Activated T-cell treated with anti-CD3 and anti-CD28 coated beads for 24 hours (primary cell): Measurements from ENCODE around the gene CPED1.

Experiments used
- DNase-seq: peaks from one replicate; pipeline ENCODE4 v3.0.0-alpha.2; 2020; ENCODE audit warnings: low read depth

CPED1 gene

DNA sequence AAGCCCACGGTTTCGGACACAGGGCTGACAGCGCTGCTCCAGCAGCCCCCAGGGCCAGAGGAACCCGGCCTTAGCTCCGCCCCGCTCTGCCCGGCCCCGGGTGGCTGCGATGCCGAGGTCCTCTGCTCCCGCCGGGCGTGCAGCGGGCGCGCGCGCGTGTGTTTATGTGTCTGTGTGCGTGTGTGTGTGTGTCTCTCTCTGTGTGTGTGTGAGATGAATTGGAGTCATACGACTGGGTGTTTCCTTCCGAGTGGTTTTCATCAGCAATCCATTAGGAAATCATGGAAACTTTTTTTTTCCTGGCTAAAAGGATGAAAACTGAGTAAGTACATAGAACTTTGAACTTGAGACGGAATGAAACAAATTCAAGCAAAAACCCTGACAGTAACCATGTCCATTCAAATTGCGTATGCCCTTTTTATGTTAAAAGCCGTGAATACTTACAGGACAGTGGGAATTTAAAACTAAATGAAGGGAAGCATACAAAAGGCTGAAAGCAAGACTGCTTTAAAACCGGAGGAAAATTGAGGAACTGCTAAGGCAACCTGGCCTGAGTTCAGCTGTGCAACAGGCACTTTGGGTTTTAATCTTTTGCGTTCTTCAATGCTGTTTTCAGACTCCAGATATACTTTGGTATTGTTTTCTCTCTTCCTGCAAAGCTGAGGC is at the start of gene CPED1:
Gene CPED1, plus strand, starts transcription at position 121 of the 666 bp plus-strand sequence. CDS start 911 bp downstream, outside the sequence.
- DNase-seq = no peak

DNA sequence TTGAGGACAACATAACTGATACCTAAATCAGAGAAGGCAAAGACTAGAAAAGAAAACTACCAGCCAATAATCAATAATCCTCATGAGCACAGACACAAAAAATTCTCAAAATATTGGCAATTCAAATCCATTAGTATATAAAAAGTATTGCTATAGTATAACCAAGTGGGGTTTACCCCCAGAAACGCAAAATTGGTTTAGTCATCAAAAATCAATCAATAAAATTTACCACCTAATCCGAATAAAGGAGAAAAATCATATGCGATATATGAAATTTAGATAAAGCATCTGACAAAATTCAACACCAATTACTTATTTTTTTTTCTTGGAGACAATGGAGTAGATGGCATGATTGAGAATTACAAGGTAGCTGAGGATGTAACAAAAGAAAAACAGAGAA is 49.2 kb upstream of the CPED1 start:
- no peak for DNase-seq

DNA sequence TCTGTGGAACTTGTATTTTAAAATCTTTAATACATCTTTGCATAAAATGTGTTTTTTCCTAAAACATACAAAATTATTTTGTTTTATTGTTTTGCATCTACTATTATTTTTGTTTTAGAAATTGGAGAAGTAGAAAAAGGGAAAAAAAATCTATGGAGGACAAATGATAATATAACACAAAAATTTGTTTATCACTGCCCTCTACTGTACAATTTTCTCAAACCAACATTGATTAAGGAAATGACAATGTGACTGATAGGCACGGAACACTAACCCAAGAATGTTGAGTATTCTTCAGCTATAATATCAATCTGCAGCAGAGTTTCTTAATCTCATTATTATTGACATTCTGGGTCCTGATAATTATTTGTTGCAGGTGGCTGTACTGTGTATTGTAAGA is 47.4 kb upstream of the CPED1 start:
- DNase-seq = no peak

DNA sequence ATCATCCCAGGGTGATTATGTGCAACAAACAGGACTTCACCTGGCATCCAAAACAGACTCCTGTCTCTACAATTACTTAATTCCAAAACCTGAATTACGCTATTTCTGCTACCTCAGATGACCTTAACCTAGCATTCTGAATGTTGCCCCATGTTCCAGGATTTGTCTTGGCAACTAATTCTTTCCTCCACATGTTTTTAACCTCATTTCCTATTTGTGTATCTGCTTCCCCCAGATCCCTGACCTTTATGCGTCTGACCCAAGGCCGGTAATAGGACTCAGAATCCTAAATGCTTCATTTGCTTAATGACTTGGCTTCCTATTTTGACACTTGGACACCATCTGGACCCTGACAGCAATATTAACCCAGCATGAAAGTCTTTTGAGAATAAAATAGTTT is 46.7 kb upstream of the CPED1 start:
- DNase-seq = no peak

DNA sequence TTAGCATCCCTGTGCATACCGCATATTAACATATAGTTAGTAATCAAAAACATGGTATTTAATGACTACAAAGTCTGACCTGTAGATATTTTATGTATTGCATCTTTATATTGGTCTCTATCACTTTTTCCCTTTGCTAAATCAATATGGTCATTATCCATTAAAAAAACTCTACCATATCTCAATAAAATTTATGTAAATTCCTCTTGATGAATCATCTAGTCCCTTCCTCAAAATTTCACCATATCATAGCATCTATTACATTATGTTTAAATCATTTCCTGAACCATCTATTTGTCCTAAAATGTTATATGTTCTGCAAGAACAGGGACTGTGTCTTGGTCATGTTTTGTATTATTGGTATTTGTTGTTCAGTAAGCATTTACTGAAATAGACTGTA is 45.6 kb upstream of the CPED1 start:
- no peak for DNase-seq

DNA sequence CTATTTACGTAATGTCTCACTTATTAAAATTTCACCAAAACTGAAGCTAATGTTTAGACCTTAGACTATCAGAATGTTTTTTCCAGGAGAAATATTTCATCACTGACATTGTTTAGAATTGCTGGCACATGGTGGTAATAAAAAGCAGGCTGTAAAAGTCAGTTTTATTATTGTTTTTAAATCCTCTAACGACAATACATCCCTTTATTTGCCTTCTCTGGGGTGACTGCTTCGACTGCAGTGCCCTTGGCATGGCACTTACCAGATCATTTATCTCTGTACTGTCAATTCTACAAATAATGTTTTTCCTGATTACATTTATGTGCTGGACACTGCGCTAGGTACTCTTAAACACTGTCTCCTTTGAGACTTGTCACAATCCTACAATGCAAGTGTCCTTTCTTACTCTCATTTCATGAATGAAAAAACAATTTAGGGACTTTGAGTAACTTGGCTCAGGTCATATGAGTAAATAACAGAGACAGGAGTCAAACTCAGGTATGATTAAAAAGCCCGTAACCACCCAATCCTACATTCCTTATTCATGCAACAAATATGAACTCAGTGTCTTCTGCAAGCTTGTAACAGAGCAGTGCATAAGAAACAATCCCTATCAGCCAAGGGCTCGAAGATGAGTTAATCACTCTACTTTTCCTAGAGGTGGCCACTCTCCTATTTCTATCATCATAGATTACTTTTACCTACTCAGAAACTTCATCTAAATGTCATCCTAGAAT is 43.5 kb upstream of the CPED1 start:
- DNase-seq = no peak

DNA sequence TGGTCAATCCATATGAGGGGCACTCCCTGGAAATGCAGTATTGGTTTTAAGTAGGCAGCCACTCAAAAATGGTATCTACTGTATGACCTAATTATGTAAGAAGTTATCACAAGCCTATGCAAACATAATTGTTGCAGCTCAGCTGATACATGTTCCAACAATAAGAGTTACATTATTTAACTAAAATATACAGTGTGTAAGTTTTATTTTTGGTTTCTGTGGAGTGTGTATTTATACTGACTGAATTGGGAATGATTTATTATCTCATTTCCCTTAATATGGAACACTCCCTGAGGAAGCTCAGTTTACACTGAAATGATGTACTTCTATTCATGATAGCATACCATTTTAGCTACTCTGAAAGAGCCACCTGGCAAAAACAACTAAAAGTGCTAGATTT is 40.5 kb upstream of the CPED1 start:
- DNase-seq = no peak

DNA sequence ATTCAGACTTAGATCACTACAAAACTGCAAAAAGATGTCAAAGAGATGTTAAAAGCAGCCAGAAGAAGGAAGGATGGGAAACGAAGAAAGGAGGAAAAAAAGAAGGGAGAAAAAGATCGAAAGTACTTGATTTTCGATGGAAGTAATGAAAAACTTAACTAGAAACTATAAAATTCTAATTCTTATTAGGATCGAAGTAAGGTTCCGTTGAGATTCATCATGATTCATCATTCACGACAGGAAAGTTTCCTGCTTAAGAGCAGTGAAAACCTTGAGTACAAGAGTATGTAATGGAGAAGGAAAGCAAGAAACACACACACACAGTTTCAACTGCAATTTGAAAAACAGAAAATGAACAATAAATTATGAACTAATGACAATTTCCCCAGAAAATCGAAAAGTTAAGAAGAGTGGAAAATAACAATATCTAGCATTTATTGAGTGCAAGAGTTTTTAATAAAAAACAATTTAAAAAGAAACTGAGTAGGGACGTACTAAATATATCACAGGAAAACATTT is 39.1 kb upstream of the CPED1 start:
- no peak for DNase-seq

DNA sequence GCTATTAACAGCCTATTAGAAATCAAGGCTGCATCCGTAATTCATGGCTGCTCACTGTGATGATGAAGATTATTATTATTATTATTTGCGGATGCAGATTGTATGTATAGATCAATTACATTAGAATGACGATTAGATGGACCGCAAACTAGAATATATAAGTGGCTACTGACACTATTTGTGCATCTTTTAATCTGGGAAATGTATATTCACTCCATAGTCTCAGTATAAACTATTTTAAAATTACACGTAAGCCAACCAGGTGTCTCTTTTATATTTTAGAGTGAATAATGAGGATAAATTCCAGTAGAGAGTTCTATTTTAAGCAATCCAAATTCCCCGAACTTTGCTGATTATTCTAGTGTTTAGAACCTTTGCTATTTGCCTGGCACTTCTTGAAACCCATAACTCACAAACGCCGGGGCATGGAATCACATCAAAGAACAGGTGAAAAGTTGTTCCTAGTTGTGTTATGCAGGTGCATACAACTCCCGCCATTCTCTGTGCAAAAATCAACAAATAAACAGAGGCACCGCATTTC is 38.4 kb upstream of the CPED1 start:
- DNase-seq = no peak

DNA sequence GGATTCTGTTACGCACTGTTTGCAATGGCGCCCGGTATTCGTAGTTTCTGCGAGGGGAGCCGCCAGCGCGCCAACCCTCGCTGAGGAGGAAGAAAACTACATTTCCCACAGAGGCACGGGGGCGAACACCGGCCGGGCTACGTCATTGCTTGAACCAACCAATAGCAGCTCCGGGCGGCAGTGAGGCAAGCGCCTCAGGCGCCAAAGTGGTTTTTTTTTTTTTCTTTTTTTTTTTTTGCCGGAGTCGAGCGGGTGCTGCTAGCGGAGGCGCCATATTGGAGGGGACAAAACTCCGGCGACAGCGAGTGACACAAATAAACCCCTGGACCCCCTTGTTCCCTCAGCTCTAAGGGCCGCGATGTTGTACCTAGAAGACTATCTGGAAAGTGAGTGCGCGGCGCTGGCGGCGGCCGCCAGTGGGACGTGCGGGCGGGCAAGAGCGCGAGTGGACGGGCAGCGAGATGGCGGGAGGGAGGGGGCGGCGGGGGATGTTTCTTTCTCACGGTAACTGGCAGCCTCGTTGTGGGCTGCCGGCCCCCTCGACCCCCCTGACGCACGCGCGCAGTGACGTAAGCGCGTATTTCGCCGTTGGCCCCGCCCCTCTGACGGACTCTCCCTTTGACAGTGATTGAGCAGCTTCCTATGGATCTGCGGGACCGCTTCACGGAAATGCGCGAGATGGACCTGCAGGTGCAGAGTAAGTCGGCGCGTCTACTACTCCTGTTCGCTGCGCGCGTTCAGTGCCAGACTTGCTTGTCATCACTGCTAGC is 37.8 kb upstream of the CPED1 start, which contains the start of gene ING3:
Gene ING3, plus strand, starts transcription at position 239 of the 770 bp plus-strand sequence. Its CDS starts 120 bp downstream, at position 359.
- DNase-seq = peak; percentile 98

DNA sequence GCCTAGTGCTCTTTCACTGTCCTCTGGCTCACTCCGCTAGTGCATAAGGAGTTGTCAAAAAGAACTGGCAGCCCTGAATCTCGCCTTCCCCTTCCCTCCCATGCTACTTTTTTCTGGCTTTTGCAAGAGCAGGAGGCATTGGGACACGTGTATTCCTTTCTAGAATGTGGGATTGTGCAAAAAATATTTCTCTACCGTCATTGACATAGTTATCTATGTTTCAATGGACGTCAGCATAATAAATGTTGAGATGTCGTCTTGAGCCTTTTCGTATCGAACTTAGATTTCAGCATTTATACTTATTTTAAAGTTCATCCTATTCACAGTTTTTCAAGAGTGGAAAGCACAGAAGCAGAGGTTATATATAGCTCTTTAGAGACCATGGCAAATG is 37.2 kb upstream of the CPED1 start:
- DNase-seq = no peak

DNA sequence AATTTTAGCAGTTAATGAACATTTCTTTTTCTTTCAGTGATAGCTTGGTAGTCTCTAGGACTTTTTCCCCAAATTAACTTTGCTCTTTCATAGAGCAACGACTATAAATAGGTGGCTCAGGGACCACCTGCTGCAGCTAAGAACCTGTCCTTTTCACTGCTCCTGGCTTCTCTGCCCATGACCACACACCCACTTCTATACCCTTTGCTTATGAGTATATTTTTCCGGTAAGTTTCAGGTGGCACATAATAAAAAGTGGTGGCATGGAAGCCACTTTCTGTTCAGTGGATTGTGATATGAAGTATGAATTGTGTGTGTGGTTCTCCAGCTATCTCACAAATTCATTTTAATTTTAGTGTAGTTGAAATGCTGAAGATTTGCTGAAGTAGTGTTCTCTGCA is 36.7 kb upstream of the CPED1 start:
- DNase-seq = no peak

DNA sequence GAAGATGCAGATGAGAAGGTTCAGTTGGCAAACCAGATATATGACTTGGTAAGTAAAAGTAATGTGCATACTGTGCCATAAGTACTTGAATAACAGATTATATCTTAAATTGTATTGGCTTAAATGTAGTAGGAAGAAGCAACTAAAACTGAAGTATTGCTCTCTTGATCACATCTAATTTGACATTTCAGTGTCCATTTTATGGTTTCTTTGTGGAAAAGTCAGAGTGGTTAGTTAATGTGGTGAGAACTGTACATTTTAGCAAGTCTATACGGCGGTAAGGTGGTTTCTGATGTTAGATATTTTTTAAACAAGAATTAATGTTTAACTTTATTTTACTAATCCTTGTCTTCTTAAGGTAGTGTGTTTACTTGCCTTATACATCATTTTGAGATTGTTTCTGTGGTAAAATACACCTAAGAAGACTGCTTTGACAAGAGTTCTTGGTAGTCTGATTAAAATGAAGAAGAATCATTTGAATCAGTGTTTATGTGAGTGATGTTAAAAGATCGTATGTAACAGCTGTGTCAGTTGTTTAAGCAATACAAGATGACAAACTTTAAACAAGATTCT is 32.8 kb upstream of the CPED1 start:
- DNase-seq = no peak

DNA sequence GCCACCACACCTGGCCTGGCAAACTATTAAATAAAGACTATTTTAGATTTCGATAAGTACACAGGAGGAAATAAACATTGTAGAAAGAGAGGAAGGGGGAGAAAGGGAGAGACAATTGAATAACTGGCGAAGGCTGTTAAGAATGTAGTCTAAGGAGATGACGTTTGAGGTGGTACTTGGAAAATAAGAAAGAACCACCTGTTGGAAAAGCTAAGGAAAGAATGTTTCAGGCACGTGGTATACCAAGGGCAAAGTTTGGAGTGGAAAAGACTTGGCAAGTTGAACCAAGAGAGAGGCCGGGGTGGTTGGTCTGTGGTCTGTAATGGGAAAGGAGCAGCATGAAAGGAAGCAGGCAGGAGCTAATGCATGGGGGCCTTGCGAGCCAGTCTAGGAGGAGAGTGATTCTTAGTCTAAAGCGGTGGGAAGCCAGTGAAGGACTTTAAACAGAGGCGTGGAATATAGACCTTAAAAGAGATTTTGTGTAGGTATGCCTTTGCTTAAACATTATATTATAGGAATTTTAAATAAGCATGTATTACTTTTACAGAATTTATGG is 28.5 kb upstream of the CPED1 start:
- DNase-seq = no peak

DNA sequence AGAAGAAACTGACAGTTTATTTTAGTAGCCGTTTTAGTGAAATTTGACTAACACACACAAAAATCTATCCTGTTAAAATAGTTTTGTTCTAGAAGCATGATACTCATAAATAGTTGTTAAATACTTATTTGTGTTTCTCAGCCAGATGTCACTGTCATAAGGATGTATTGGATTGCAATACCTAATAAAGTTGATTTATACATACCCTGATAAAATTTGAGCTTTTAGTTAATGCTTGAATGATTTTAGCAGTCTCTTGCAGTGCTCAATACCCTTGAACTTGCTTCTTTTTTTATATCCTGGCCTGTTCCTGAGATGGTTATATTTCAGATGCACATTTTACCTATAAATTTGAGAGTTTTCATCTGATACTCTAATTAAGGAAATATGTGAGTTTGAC is 27.8 kb upstream of the CPED1 start:
- DNase-seq = no peak

DNA sequence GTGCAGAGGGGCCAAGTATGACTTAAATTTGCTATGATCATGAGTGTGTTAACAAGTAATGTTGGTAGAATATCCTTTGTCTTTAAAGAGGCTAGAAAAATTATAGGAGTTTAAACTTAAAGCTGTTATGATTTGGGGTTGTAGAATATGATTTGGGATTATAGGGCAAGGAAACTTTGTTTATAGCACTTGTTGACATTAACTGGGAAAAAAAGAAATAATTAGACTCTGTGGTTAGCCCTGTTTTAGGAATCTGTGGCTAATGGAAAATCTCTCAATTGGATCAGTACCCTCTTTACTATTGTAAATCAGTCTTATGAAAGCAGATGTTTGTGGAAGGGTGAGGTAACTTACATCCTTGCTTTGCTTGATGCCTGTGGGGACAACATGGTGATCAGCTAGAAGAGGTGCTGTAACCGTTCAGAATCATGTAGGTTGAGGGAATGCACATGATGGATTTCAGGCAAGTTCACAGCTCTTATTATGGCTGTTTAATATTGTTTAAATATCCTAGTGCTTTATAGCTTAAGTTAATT is 26.8 kb upstream of the CPED1 start:
- DNase-seq = no peak

DNA sequence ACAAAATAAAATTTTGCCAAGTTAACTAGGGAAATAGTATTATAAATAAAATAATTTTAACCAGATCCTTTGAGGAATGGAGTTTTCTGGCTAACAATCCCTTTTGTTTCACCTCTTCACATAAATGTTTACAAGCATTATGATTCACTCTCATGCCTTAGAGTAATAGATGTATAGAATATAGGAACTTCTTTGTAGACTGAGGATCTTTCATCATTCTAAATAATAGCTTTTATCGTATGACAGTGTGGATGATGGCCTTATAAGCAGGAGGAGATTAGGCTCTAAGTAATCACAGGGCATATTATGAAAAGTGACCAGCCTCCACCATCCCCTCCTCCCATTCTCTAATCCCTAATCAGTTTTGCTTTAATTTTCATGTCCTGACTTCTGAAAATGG is 24.4 kb upstream of the CPED1 start:
- no peak for DNase-seq

DNA sequence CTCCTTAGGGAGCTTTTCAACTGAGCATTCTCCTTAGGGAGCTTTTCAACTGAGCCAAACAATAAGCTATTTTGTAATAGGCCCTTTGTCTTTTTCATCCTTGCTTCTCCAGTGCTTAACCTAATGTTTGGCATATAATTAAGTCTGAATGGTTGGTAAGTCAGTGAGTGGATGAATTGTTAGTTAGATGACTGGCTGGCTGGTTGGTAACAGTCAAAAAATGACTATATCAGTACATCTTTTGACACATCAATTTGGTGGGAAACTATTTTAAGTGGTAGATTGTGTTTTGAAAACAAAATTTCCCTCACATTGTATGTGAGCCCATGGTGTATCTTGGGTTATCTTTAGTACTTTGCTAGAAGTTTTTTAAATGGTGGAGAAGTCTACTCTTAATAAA is 21.6 kb upstream of the CPED1 start:
- DNase-seq = no peak

DNA sequence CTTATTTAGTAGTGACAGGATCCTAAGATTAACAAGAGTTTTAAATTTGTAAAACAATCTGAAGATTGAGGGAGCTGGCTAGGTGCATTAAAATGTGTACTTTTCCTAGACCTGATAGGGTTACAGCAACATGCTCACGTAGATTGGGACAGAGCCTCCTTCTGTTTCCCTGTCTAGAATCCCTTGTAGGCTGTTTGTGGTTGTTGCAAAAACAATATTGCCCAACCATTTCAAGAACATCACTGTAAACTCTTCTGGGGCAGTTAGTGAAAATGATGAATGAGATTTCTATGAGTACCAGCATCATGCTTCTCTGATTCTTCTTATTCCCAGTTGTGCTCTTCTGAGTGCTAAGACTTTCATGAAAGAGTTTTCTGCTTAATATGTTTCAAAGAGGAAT is 14.7 kb upstream of the CPED1 start:
- DNase-seq = no peak

DNA sequence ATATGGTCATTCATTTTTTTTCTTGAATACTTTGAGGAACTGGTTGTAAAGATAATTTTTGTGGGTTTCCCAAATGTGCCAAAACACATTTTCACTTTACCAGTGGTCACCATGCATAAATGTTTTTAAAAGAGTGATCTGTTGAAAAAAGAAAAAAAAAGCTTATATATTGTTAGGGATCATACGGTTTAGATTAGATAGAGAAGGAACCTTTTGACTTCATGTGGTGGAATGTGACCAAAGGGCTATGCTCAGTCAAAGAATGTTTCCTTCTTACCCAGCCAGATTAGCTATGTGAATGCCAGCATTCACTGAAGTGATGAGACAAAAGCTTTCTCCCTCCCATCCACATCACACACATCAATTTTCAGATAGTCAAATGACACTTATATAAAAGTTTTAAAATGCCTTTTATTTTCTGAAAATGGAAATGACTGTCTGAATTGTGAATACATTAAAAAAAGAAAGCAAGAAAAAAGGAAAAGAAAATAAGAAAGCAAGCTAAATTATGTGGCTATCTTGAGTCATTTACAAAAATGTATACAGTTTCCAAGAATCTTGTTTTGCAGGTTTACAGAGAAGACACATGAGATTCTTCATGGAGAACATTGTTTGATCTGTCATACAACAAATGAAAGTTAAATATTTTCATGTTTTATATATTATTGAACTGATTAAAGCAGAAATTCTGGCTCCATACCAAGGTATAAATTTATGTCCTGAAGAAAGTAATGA is 8.6 kb upstream of the CPED1 start:
- no peak for DNase-seq

DNA sequence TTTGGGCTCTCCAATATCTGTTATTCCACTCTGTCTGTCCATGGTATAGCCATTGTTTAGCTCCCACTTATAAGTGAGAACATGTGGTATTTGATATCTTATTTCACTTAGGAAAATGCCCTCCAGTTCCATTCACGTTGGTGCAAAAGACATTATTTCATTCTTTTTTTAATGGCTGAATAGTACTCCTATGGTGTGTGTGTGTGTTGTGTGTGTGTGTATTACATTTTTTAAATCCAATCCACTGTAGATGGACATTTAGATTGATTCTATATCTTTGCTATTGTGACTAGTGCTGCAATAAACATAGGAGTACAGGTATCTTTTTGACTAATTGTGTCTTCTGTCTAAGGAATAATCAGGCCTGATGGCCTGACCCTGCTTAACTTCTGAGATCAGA is 7.4 kb upstream of the CPED1 start:
- DNase-seq = no peak
